ENCODE data around the gene CALM1.

The CALM1 gene

GRCh38 chr14:90405101-90405500 is 8.3 kb downstream of the CALM1 start:
- no peak for DNase-seq (ENCODE audit: low read depth, low spot score)

DNA sequence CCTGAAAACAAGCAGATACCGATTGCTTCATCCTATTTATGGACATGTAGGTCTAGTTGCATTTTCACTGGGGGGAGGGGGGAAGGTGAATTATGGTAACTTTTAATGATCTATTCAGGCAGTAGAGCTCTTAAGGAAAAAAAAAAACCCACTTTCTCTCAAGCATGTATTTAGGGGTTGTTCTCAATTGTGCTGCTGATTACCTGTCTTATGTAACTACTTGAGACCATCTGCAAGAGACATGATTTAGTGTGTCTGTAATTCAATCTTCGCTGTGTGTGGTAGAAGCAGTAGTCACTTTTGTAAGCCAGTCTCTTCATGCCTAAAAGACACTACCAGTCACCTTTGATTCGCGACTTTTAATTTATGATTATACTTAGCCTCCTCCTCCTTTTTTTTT is 8.9 kb downstream of the CALM1 start:
- DNase-seq (ENCODE audit: low read depth, low spot score): no peak
- H3K4me3 ChIP-seq (ENCODE audit: low read length): no peak overlapping the region

More at GRCh38 chr14:90405101-90405500, 8.3 kb downstream of the CALM1 start:
- no peak overlapping the region for H3K4me3 ChIP-seq (ENCODE audit: low read length)

DNA sequence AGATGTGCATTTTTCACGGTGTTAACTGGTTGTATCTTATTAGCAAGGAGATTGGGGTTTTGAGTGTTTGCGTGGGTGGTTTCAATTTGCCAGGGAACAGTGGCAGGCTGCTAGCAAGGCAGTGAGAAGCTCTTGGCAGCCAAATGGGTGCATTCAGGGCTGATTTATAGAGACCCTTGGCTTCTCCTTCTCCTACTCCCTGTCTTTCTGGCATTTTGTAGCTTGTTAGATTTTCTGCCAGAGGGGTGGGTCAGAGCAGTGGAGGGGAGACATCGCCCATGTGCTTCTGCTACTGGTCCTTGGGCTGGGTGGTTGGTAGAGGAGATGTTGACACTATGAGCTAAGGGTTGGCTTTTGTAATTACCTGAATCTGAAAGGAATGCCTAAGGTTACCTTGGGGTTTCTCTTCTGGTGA is 9.6 kb downstream of the CALM1 start:
- no peak overlapping the region for H3K4me3 ChIP-seq (ENCODE audit: low read length)
- no peak for DNase-seq (ENCODE audit: low read depth, low spot score)

DNA sequence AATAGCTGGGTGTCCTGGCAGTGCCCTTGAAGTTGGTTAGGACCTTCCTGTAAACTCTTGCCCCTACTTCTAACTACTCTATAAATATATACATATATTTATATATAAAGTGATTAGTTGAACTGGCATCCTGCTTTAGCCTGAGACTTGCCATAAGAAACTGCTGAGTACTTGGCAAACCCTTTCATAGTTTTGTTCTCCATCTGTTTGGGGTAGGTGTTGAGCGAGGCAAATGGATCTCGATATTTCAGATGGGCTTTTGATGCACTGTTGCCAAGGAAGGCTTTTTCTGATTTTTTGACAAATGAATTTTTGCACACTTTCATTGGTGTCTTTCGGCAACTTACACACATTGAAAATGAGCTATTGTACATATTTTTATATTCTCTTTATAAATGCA is 10.4 kb downstream of the CALM1 start:
- DNase-seq (ENCODE audit: low read depth, low spot score): no peak
- no peak overlapping the region for H3K4me3 ChIP-seq (ENCODE audit: low read length)

DNA sequence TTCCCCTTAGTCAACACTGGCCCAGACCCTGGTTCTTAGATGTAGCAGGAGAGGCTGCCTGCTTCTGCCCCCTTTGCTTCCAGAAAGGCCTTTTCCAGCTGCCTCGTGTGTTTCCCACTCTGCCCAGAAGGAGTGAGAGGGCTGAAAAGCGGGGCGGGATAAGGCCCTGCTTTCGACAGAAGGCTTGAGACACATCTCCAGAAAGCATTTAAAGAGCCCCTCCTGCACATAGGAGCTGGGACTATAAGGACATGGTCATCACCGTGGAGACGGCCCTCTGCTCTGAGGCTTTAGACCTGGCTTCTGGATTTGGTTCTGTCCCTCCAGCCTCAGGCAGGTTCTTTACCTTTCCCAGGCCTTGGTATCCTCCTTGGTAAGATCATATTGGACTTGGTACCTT is 11.9 kb downstream of the CALM1 start:
- DNase-seq (ENCODE audit: low read depth, low spot score): no peak
- H3K4me3 ChIP-seq (ENCODE audit: low read length): no peak overlapping the region

- no peak overlapping the region for H3K4me3 ChIP-seq (ENCODE audit: low read length)
- no peak for DNase-seq (ENCODE audit: low read depth, low spot score)
Observed at GRCh38 chr14:90409209-90409730, 12.4 kb downstream of the CALM1 start.

DNA sequence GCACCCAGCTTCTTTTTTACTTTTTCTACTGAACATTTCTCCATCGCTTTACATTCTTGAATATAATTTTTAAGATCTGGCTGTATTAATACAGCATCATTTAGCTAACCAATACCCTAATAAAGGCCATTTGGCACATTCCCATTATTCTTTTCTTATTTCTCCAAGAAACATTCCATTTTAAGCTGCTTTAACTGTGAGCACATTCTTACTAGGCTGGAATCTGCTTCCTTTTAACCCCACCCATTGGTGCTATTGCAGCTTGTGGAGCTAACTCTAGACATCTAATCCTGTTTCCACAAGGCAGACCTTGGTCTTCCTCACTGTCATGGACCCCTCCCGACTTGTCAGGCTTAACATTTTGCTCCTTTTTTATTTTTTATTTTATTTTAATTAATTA is 15.2 kb downstream of the CALM1 start:
- H3K4me3 ChIP-seq (ENCODE audit: low read length): no peak overlapping the region
- no peak for DNase-seq (ENCODE audit: low read depth, low spot score)

DNA sequence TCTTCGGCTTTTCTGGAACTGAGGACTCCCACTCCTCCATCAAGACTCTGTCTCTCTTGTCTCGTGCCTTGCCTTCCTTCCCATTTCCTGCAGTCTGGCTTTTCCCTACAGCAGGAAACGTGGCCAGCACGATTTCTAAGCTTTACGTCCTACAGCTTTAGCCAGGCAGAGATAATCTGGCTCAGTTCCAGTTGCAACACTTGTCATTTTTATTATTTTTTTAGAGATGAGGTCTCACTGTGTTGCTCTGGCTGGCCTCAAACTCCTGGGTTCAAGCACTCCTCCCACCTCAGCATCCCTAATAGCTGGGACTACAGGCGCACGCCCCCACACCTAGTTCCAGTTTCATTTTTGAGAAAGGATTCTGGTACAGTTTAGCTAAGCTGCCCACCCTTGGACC is 19.9 kb downstream of the CALM1 start:
- H3K4me3 ChIP-seq (ENCODE audit: low read length): no peak overlapping the region
- no peak for DNase-seq (ENCODE audit: low read depth, low spot score)

DNA sequence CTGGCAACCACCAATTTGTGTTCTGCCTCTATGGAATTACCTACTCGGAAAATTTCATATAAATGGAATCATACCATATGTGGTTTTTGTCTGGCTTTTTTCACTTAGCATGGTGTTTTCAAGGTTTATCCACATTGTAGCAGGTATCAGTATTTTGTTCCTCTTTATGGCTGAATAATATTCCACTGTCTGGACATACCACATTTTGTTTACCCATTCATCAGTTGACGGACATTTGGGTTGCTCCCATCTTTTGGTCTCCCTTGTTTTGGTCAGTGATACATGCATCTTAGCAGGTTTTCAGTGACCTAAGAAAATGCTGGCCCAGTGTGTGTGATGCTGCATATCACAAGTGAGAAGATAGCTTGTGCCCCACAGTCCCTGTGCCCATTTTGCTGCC is 21.2 kb downstream of the CALM1 start:
- DNase-seq (ENCODE audit: low read depth, low spot score): no peak
- no peak overlapping the region for H3K4me3 ChIP-seq (ENCODE audit: low read length)

DNA sequence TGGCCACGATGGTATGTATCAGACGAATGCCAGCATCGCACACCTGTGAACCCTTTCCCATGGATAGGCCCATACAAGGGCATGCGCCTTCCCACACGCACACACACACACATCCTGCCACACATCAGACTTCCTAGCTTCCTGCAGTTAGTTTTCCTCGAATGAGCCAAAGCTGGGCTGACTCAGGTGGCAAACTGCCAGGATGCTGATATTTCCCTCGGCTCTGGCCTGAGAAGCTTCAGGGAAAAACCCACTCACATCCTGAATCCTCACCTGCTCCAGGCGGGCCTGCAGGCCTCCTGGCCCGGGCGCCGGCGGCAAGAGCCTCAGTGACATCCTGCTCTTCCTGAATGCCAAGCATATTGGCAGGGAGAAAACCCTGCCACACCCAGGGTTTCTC is 22.4 kb downstream of the CALM1 start:
- no peak for DNase-seq (ENCODE audit: low read depth, low spot score)
- no peak overlapping the region for H3K4me3 ChIP-seq (ENCODE audit: low read length)

DNA sequence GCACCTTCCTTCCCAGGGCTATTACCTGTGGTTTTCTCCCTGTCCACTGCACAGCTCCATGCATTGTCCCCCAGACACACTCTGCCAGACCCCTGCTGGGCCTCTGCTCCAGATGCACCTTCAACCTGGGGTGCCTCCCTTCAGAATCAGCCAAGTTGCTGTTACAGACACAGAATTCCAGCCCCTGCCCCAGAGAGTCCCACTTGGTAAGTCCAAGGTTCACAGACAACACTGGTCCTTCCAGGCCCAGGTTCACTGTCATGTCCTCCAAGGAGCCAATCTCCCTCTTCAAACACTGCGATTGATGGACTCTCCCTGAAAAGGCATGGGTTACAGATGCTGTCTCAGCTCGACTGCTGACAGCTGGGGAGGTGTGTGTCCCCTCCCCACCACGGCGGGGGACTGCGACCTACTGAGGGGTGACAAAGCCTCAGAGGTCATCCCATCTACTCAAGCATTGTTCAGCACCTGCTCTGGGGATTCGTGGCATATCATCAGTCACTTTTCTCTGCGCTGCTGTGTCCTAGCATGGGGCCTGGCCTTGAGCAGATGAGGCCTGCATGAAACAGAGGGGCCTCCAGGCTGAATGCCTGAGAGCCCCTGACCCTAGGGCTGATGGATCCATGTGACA is 24.3 kb downstream of the CALM1 start:
- DNase-seq (ENCODE audit: low read depth, low spot score): no peak

GRCh38 chr14:90421632-90422020 is 24.8 kb downstream of the CALM1 start:
- no peak for DNase-seq (ENCODE audit: low read depth, low spot score)
- no peak overlapping the region for H3K4me3 ChIP-seq (ENCODE audit: low read length)

More for the DNA sequence above, 24.3 kb downstream of the CALM1 start:
- H3K4me3 ChIP-seq (ENCODE audit: low read length): no peak overlapping the region

- H3K4me3 ChIP-seq (ENCODE audit: low read length): no peak overlapping the region
- no peak for DNase-seq (ENCODE audit: low read depth, low spot score)
Observed at GRCh38 chr14:90423166-90423565, 26.3 kb downstream of the CALM1 start.

DNA sequence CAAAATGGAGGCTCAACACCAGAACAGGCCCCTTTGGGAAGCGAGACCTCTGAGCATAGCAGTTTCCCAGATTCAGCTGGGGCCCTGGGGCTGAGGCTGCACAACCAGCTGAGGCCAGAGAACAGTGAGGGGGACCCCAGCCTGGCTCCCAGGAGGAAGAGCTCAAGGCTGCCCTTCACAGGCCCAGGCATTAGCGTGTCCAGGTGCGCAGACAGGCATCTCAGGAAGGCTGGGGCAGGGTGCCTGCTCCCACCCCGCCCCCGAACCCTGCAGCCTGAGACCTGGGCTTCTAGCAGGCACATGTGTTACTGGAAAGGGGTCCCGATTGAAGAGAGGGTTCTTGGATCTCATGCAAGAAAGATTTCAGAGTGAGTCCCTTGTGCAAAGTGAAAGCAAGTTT is 27.2 kb downstream of the CALM1 start:
- no peak overlapping the region for H3K4me3 ChIP-seq (ENCODE audit: low read length)
- no peak for DNase-seq (ENCODE audit: low read depth, low spot score)

DNA sequence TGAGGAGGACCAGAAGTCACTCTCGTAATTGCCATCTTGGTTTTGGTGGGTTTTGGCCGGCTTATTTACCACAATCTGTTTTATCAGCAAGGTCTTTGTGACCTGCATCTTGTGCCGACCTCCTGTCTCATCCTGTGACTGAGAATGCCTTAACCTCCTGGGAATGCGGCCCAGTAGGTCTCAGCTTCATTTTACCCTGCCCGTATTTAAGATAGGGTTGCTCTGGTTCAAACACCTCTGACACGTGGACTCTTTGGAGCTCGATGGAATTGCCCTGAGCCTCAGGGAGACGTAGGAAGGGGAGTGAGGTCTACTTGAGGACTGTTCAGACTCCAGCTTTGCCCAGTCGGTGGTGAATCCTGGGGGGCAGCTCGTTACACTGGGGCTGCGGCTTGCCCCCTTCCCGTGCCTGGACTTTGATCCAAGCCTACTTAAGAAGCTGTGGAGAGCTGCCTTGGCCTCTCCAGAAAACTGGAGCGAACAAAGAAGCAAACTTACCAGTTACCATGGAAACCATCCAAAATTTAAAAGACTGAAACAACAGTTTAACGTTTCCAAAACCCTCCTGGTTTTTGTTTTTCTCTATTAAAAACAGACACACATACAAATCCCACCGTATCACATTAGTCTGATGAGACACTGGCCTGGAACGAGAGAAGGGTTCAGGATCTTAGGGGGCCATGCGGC is 28.0 kb downstream of the CALM1 start:
- no peak for DNase-seq (ENCODE audit: low read depth, low spot score)
- H3K4me3 ChIP-seq (ENCODE audit: low read length): no peak overlapping the region

- no peak for DNase-seq (ENCODE audit: low read depth, low spot score)
- H3K4me3 ChIP-seq (ENCODE audit: low read length): no peak overlapping the region
Observed at GRCh38 chr14:90425373-90425879, 28.6 kb downstream of the CALM1 start.

- no peak overlapping the region for H3K4me3 ChIP-seq (ENCODE audit: low read length)
- DNase-seq (ENCODE audit: low read depth, low spot score): no peak
Observed at GRCh38 chr14:90426031-90426540, 29.3 kb downstream of the CALM1 start.

GRCh38 chr14:90426663-90427062 is 29.8 kb downstream of the CALM1 start:
- DNase-seq (ENCODE audit: low read depth, low spot score): no peak
- H3K4me3 ChIP-seq (ENCODE audit: low read length): no peak overlapping the region

GRCh38 chr14:90427848-90428426 is 31.1 kb downstream of the CALM1 start:
- DNase-seq (ENCODE audit: low read depth, low spot score): no peak
- no peak overlapping the region for H3K4me3 ChIP-seq (ENCODE audit: low read length)

GRCh38 chr14:90428676-90429075 is 31.8 kb downstream of the CALM1 start:
- peak; percentile 11 for DNase-seq (ENCODE audit: low read depth, low spot score)
- H3K4me3 ChIP-seq (ENCODE audit: low read length): no peak overlapping the region

All from Jurkat, Clone E6-1 (cell line).